ENCODE measurements around the gene JMJD4.

The JMJD4 gene

GRCh38 chr1:227734856-227735538, at the start of gene JMJD4, which contains the start of gene SNAP47:
JMJD4 (minus strand) TSS chr1:227735302; CDS start chr1:227735273, 29 bp downstream.
SNAP47 (plus strand) TSS chr1:227735435; CDS start chr1:227747737, 12,302 bp downstream.
- peak; percentile 68 to 90 for DNase-seq (ENCODE audit: extremely low read depth in 1 of 2, low read depth in 1 of 2)

- DNase-seq (ENCODE audit: extremely low read depth in 1 of 2, low read depth in 1 of 2), result no peak
These were observed 47.1 kb upstream of the JMJD4 start for GRCh38 chr1:227782226-227782625.

- DNase-seq (ENCODE audit: extremely low read depth in 1 of 2, low read depth in 1 of 2), result no peak
These were observed 46.3 kb upstream of the JMJD4 start for GRCh38 chr1:227781314-227781930.

- no peak for DNase-seq (ENCODE audit: extremely low read depth in 1 of 2, low read depth in 1 of 2)
These were observed 45.3 kb upstream of the JMJD4 start for GRCh38 chr1:227780101-227781044.

GRCh38 chr1:227779685-227780084, 44.6 kb upstream of the JMJD4 start:
- no peak for DNase-seq (ENCODE audit: extremely low read depth in 1 of 2, low read depth in 1 of 2)

GRCh38 chr1:227779021-227779441, 43.9 kb upstream of the JMJD4 start:
- no peak for DNase-seq (ENCODE audit: extremely low read depth in 1 of 2, low read depth in 1 of 2)

- no peak for DNase-seq (ENCODE audit: extremely low read depth in 1 of 2, low read depth in 1 of 2)
These were observed 43.4 kb upstream of the JMJD4 start for GRCh38 chr1:227778401-227778947.

- DNase-seq (ENCODE audit: extremely low read depth in 1 of 2, low read depth in 1 of 2), result no peak
These were observed 42.5 kb upstream of the JMJD4 start for GRCh38 chr1:227777646-227778045.

- DNase-seq (ENCODE audit: extremely low read depth in 1 of 2, low read depth in 1 of 2), result no peak
These were observed 42.1 kb upstream of the JMJD4 start for GRCh38 chr1:227777156-227777555.

GRCh38 chr1:227776331-227776771, 41.2 kb upstream of the JMJD4 start:
- no peak for DNase-seq (ENCODE audit: extremely low read depth in 1 of 2, low read depth in 1 of 2)

GRCh38 chr1:227775841-227776240, 40.7 kb upstream of the JMJD4 start:
- DNase-seq (ENCODE audit: extremely low read depth in 1 of 2, low read depth in 1 of 2), result no peak

GRCh38 chr1:227774821-227775661, 39.9 kb upstream of the JMJD4 start:
- DNase-seq (ENCODE audit: extremely low read depth in 1 of 2, low read depth in 1 of 2), result no peak

- DNase-seq (ENCODE audit: extremely low read depth in 1 of 2, low read depth in 1 of 2), result no peak
These were observed 39.1 kb upstream of the JMJD4 start for GRCh38 chr1:227774051-227774731.

- DNase-seq (ENCODE audit: extremely low read depth in 1 of 2, low read depth in 1 of 2), result no peak
These were observed 38.5 kb upstream of the JMJD4 start for GRCh38 chr1:227773558-227773957.

- DNase-seq (ENCODE audit: extremely low read depth in 1 of 2, low read depth in 1 of 2), result no peak
These were observed 36.7 kb upstream of the JMJD4 start for GRCh38 chr1:227771771-227772170.

- no peak for DNase-seq (ENCODE audit: extremely low read depth in 1 of 2, low read depth in 1 of 2)
These were observed 36.2 kb upstream of the JMJD4 start for GRCh38 chr1:227771326-227771725.

- DNase-seq (ENCODE audit: extremely low read depth in 1 of 2, low read depth in 1 of 2), result no peak
These were observed 35.7 kb upstream of the JMJD4 start for GRCh38 chr1:227770812-227771211.

- no peak for DNase-seq (ENCODE audit: extremely low read depth in 1 of 2, low read depth in 1 of 2)
These were observed 34.9 kb upstream of the JMJD4 start for GRCh38 chr1:227769936-227770494.
